SK-N-SH (cell line): ENCODE data around the gene CHRND. TPM values are rescaled to one million over a fixed set of nuclear protein-coding genes. Genes with fewer than 3 reads are reported as not detected.

ENCODE experiments used
- CTCF ChIA-PET: fragments of 300-600, 350-600 bp; formaldehyde crosslinking; extraction: SDS; loops from one replicate; lab custom pipeline; 2021; lab: Yijun Ruan, JAX
- POLR2A ChIA-PET: fragments of 350-600 bp; sonication (Branson Sonifier 250); formaldehyde crosslinking; extraction: SDS; loops from one replicate; lab custom pipeline; 2020; ENCODE audit warnings: antibody characterized with exemption, inconsistent platforms; lab: Yijun Ruan, JAX
- DNase-seq: peaks from one replicate; pipeline ENCODE4 v3.0.0; 2012
- H2AFZ ChIP-seq: fragments of 200-600 bp; sonication (generic); 2 replicates; pipeline ENCODE4 v1.8.1; 2016; ENCODE audit warnings: antibody characterized with exemption, mild to moderate bottlenecking, low read depth
- H3F3A ChIP-seq: fragments of 200-600 bp; sonication (generic); replicated peaks from 2 replicates; pipeline ENCODE3; 2016; ENCODE audit warnings: antibody characterized with exemption, mild to moderate bottlenecking; ENCODE audit not compliant: insufficient read depth
- H3K27ac ChIP-seq, 2 experiments: fragments of 200-500 bp in 1 of 2; fragments of 200-600 bp in 1 of 2; sonication (Bioruptor generic) in 1 of 2; sonication (generic), shearing (Covaris generic) in 1 of 2; 2 replicates each; pipeline versions ENCODE4 v1.5.1 to v1.6.1; 2014 to 2016; ENCODE audit warnings: low read depth in 2 of 2, inconsistent platforms in 1 of 2, low read length in 1 of 2, mild to moderate bottlenecking in 1 of 2, mixed read lengths in 1 of 2
- H3K27me3 ChIP-seq: fragments of 200-600 bp; sonication (generic), shearing (Covaris generic); 2 replicates; pipeline ENCODE4 v1.6.1; 2016; ENCODE audit warnings: mixed run types; ENCODE audit not compliant: insufficient read depth
- H3K36me3 ChIP-seq, 2 experiments: fragments of 200-500 bp in 1 of 2; fragments of 200-600 bp in 1 of 2; sonication (Bioruptor generic) in 1 of 2; sonication (generic) in 1 of 2; replicated peaks in 1 of 2; 2 replicates each; pipeline versions ENCODE3 to v1.5.1; 2014 to 2016; ENCODE audit warnings: low read length in 1 of 2, mild to moderate bottlenecking in 1 of 2; ENCODE audit not compliant: insufficient read depth in 2 of 2, control insufficient read depth in 1 of 2
- H3K4me1 ChIP-seq, 2 experiments: fragments of 200-500 bp in 1 of 2; fragments of 200-600 bp in 1 of 2; sonication (Bioruptor generic) in 1 of 2; sonication (generic), shearing (Covaris generic) in 1 of 2; 2 replicates each; pipeline versions ENCODE4 v1.5.1 to v1.6.1; 2014 to 2016; ENCODE audit warnings: low read depth in 1 of 2, low read length in 1 of 2, mixed run types in 1 of 2; ENCODE audit not compliant: insufficient read depth in 2 of 2, control insufficient read depth in 1 of 2
- H3K4me2 ChIP-seq: fragments of 200-600 bp; sonication (generic), shearing (Covaris generic); 2 replicates; pipeline ENCODE4 v1.6.1; 2017; ENCODE audit warnings: mixed run types
- H3K4me3 ChIP-seq, 2 experiments: fragments of 200-500 bp in 1 of 2; fragments of 200-600 bp in 1 of 2; sonication (Bioruptor generic) in 1 of 2; sonication (generic), shearing (Covaris generic) in 1 of 2; 2 replicates each; pipeline versions ENCODE4 v1.5.1 to v1.8.1; 2014 to 2016; ENCODE audit warnings: low read depth in 2 of 2, inconsistent platforms in 1 of 2, low read length in 1 of 2, mild to moderate bottlenecking in 1 of 2, mixed read lengths in 1 of 2, moderate library complexity in 1 of 2
- H3K79me2 ChIP-seq: fragments of 200-600 bp; sonication (generic); 2 replicates; pipeline ENCODE4 v1.8.1; 2017; ENCODE audit warnings: mild to moderate bottlenecking; ENCODE audit not compliant: insufficient read depth
- H3K9ac ChIP-seq: fragments of 200-600 bp; sonication (generic); 2 replicates; pipeline ENCODE4 v1.6.1; 2017; ENCODE audit warnings: mixed run types
- H3K9me2 ChIP-seq: fragments of 200-600 bp; sonication (generic); 2 replicates; pipeline ENCODE4 v1.6.1; 2017; ENCODE audit warnings: mixed run types
- H3K9me3 ChIP-seq: fragments of 200-600 bp; sonication (generic); 2 replicates; pipeline ENCODE4 v1.6.1; 2017; ENCODE audit warnings: mixed run types, mild to moderate bottlenecking, moderate library complexity
- H4K20me1 ChIP-seq: fragments of 200-600 bp; sonication (generic); 2 replicates; pipeline ENCODE4 v1.6.1; 2017; ENCODE audit warnings: mild to moderate bottlenecking, mixed run types; ENCODE audit not compliant: insufficient read depth
- CHD2 ChIP-seq: fragments of 150-350 bp; IDR thresholded peaks from 2 replicates; pipeline ENCODE4 v1.6.1; 2018; ENCODE audit warnings: low read length; ENCODE audit not compliant: partially characterized antibody
- CTCF ChIP-seq: fragments of 200-600 bp; sonication (generic); IDR thresholded peaks from 2 replicates; pipeline ENCODE4 v1.6.1; 2017; ENCODE audit warnings: antibody characterized with exemption, mild to moderate bottlenecking, moderate library complexity
- EP300 ChIP-seq, 2 experiments: IDR thresholded peaks; 2 replicates each; pipeline versions ENCODE4 v1.4.0 to v1.6.1; 2012; ENCODE audit warnings: borderline replicate concordance in 1 of 2, low read depth in 1 of 2, low read length in 1 of 2
- EZH2phosphoT487 ChIP-seq: fragments of 200-600 bp; sonication (generic); IDR thresholded peaks from 2 replicates; pipeline ENCODE4 v1.6.1; 2017; ENCODE audit warnings: low read depth, mixed run types, mild to moderate bottlenecking, antibody characterized with exemption, moderate library complexity, borderline replicate concordance
- FOXM1 ChIP-seq: IDR thresholded peaks from 2 replicates; pipeline ENCODE4 v1.4.0; 2012; ENCODE audit warnings: low read depth, mild to moderate bottlenecking
- GATA2 ChIP-seq: sonication (generic); formaldehyde crosslinking; IDR thresholded peaks from 2 replicates; pipeline ENCODE4 v1.5.0; 2020; ENCODE audit warnings: mild to moderate bottlenecking, missing genetic modification reagents
- IRF3 ChIP-seq: fragments of 150-350 bp; IDR thresholded peaks from 2 replicates; pipeline ENCODE4 v1.6.1; 2016; ENCODE audit warnings: mild to moderate bottlenecking, low read depth, low read length
- JUND ChIP-seq: IDR thresholded peaks from 2 replicates; pipeline ENCODE4 v1.4.0; 2012
- MAX ChIP-seq: IDR thresholded peaks from 2 replicates; pipeline ENCODE4 v1.4.0; 2012; ENCODE audit warnings: low read depth
- NFIC ChIP-seq: IDR thresholded peaks from 2 replicates; pipeline ENCODE4 v1.4.0; 2012; ENCODE audit warnings: borderline replicate concordance
- POLR2AphosphoS5 ChIP-seq: IDR thresholded peaks from 2 replicates; pipeline ENCODE4 v1.6.1; 2012; ENCODE audit warnings: low read depth, low read length
- RAD21 ChIP-seq: IDR thresholded peaks from 2 replicates; pipeline ENCODE4 v1.6.1; 2012; ENCODE audit warnings: mild to moderate bottlenecking, low read length
- RCOR1 ChIP-seq: fragments of 150-350 bp; IDR thresholded peaks from 2 replicates; pipeline ENCODE4 v1.6.1; 2017; ENCODE audit warnings: antibody characterized with exemption, low read length
- RFX5 ChIP-seq: IDR thresholded peaks from 2 replicates; pipeline ENCODE4 v1.6.1; 2012; ENCODE audit warnings: mild to moderate bottlenecking, improper control_type of control experiment, low read length
- RXRA ChIP-seq: IDR thresholded peaks from 2 replicates; pipeline ENCODE4 v1.4.0; 2012; ENCODE audit warnings: low read depth, mild to moderate bottlenecking, borderline replicate concordance
- SMC3 ChIP-seq: IDR thresholded peaks from 2 replicates; pipeline ENCODE4 v1.6.1; 2012; ENCODE audit warnings: low read depth, low read length, improper control_type of control experiment
- TAF1 ChIP-seq: IDR thresholded peaks from 2 replicates; pipeline ENCODE4 v1.6.1; 2012; ENCODE audit warnings: low read depth, mild to moderate bottlenecking, low read length, moderate library complexity, borderline replicate concordance
- TCF12 ChIP-seq: IDR thresholded peaks from 2 replicates; pipeline ENCODE4 v1.4.0; 2012
- WGBS: methylation state at CpG from one replicate; pipeline ENCODE4 v1.1.6; 2017; ENCODE audit warnings: low lambda C conversion rate; 5-methylcytosine and 5-hydroxymethylcytosine counted together
- polyA plus RNA-seq, 3 experiments: library from polyadenylated mRNA; depleted of rRNA; stranded (reverse); fragments of >200 nt; gene quantifications; 2 replicates each; pipeline ENCODE4 v1.2.3, GENCODE V29; 2012

Gene CHRND
- polyA plus RNA-seq, 1 of the 3 experiments (the other 2 are of a cell fraction) = 0.12 TPM

- ChIA-PET CTCF (interaction anchor here (1.2 kb wide), 1 partner anchor 33 kb away, joined by 3 read pairs; no protein-coding TSS in a partner anchor), POLR2A (interaction anchor here (1.6 kb wide), 1 partner anchor 10 kb away, joined by 3 read pairs; no protein-coding TSS in a partner anchor)
- H3K36me3 ChIP-seq = peaks cover 12 to 56% of the 10 kb centered on the region in 2 experiments
These were observed 51.9 kb downstream of the CHRND start for GRCh38 chr2:232577841-232578240.

More at GRCh38 chr2:232577841-232578240, 51.9 kb downstream of the CHRND start:
- TF ChIP-seq EP300 (IDR thresholded peaks at IDR 0.05; ENCODE audit: borderline replicate concordance in 1 of 2, low read depth in 1 of 2, low read length in 1 of 2) = no peak
- TF ChIP-seq CHD2 = no peak
- no peak for TF ChIP-seq POLR2AphosphoS5
- no peak for TF ChIP-seq GATA2
- TF ChIP-seq RAD21 = no peak
- no peak for TF ChIP-seq NFIC
- TF ChIP-seq TAF1 = no peak
- TF ChIP-seq RXRA = no peak
- no peak for TF ChIP-seq CTCF
- no peak for TF ChIP-seq RCOR1
- TF ChIP-seq IRF3 = no peak
- TF ChIP-seq JUND = no peak
- no peak for TF ChIP-seq SMC3
- no peak for TF ChIP-seq EZH2phosphoT487
- no peak for TF ChIP-seq MAX
- TF ChIP-seq FOXM1 = no peak
- TF ChIP-seq TCF12 = no peak
- no peak for TF ChIP-seq RFX5
- TF ChIP-seq, all 33 proteins: peak for 0
- 0 out of 4 replicates have a peak, but pooled peaks cover 0 to 4% of the 10 kb centered on the region in 2 experiments for H3K4me1 ChIP-seq
- H4K20me1 ChIP-seq = no peaks in the 10 kb centered on the region
- no peak overlapping the region for H3K9ac ChIP-seq
- H3K4me3 ChIP-seq = no peak overlapping the region
- H3K9me2 ChIP-seq = no peaks in the 10 kb centered on the region
- no peak overlapping the region for H3K27ac ChIP-seq
- no peak overlapping the region for H2AFZ ChIP-seq
- no peaks in the 10 kb centered on the region for H3K9me3 ChIP-seq
- H3K4me2 ChIP-seq = no peak overlapping the region
- 88% methylated on average over 2 of the region's 2 CpGs for WGBS
- no peak for DNase-seq
- no peaks in the 10 kb centered on the region for H3F3A ChIP-seq
- H3K79me2 ChIP-seq = no peaks in the 10 kb centered on the region
- H3K27me3 ChIP-seq = no peaks in the 10 kb centered on the region
